IMR-90 (cell line): Measurements from ENCODE around the gene DVL2. TPM values are rescaled to one million over a fixed set of nuclear protein-coding genes. Genes with fewer than 3 reads are reported as not detected.

Experiments used
- ATAC-seq: fragments of 200-7000 bp; cut with Tn5 transposase; 2 replicates; pipeline ENCODE4 v1.9.1; 2020; ENCODE audit warnings: low read depth, mild to moderate bottlenecking, moderate library complexity
- BruUV-seq: library from RNA; stranded (reverse); fragments of 400-500 nt; replicated peaks from 2 replicates; lab custom pipeline; 2021; lab: Mats Ljungman, UMichigan
- CTCF ChIA-PET: fragments of 300-600 bp; formaldehyde crosslinking; extraction: SDS; loops from one replicate; lab custom pipeline; 2021; ENCODE audit warnings: antibody characterized with exemption; lab: Yijun Ruan, JAX
- POLR2A ChIA-PET: fragments of 300-600 bp; sonication (Branson Sonifier 250); formaldehyde crosslinking; loops from one replicate; lab custom pipeline; 2022; ENCODE audit warnings: antibody characterized with exemption; ENCODE audit not compliant: unreplicated experiment; lab: Charles Lee
- DNase-seq: peaks from one replicate; pipeline ENCODE4 v3.0.0; 2013
- H2AFZ ChIP-seq: replicated peaks from 2 replicates; pipeline ENCODE3; 2013; ENCODE audit warnings: low read length, mild to moderate bottlenecking; ENCODE audit not compliant: poor library complexity
- H2AK5ac ChIP-seq: 2 replicates; pipeline ENCODE4 v1.6.1; 2013; ENCODE audit warnings: low read depth, low read length, inconsistent platforms
- H2AK9ac ChIP-seq: replicated peaks from 2 replicates; pipeline ENCODE3; 2013; ENCODE audit warnings: mild to moderate bottlenecking, low read depth, low read length, moderate library complexity; ENCODE audit not compliant: poor library complexity
- H2BK120ac ChIP-seq: 2 replicates; pipeline ENCODE4 v1.6.1; 2013; ENCODE audit warnings: low read depth, low read length, inconsistent platforms
- H2BK15ac ChIP-seq: 3 replicates; pipeline ENCODE4 v1.6.1; 2013; ENCODE audit warnings: low read depth, low read length, inconsistent platforms
- H2BK20ac ChIP-seq: 2 replicates; pipeline ENCODE4 v1.6.1; 2013; ENCODE audit warnings: low read depth, mild to moderate bottlenecking, inconsistent platforms, low read length, moderate library complexity
- H2BK5ac ChIP-seq: 2 replicates; pipeline ENCODE4 v1.6.1; 2013; ENCODE audit warnings: mild to moderate bottlenecking, low read depth, low read length, inconsistent platforms; ENCODE audit not compliant: poor library complexity, severe bottlenecking
- H3K14ac ChIP-seq: replicated peaks from 2 replicates; pipeline ENCODE4 v1.6.1; 2013; ENCODE audit warnings: low read depth, low read length, inconsistent platforms
- H3K18ac ChIP-seq: 2 replicates; pipeline ENCODE4 v1.6.1; 2013; ENCODE audit warnings: low read depth, low read length, control low read depth
- H3K23ac ChIP-seq: 2 replicates; pipeline ENCODE4 v1.6.1; 2013; ENCODE audit warnings: low read depth, low read length, inconsistent platforms
- H3K27ac ChIP-seq: 2 replicates; pipeline ENCODE4 v1.5.1; 2013; ENCODE audit warnings: mild to moderate bottlenecking, control low read depth, low read length; ENCODE audit not compliant: insufficient read depth
- H3K27me3 ChIP-seq: 2 replicates; pipeline ENCODE4 v1.6.1; 2013; ENCODE audit warnings: low read length; ENCODE audit not compliant: control insufficient read depth, insufficient read depth
- H3K36me3 ChIP-seq: 2 replicates; pipeline ENCODE4 v1.6.1; 2013; ENCODE audit warnings: low read length, mixed read lengths; ENCODE audit not compliant: control insufficient read depth, insufficient read depth
- H3K4ac ChIP-seq: 2 replicates; pipeline ENCODE4 v1.6.1; 2013; ENCODE audit warnings: low read depth, low read length, inconsistent platforms
- H3K4me1 ChIP-seq: 2 replicates; pipeline ENCODE4 v1.6.1; 2013; ENCODE audit warnings: low read length, mixed read lengths; ENCODE audit not compliant: control insufficient read depth, insufficient read depth
- H3K4me2 ChIP-seq: 2 replicates; pipeline ENCODE4 v1.6.1; 2013; ENCODE audit warnings: low read depth, mild to moderate bottlenecking, control low read depth, low read length, moderate library complexity
- H3K4me3 ChIP-seq: 2 replicates; pipeline ENCODE4 v1.5.1; 2013; ENCODE audit warnings: low read depth, mild to moderate bottlenecking, control low read depth, low read length, moderate library complexity; ENCODE audit not compliant: insufficient read depth
- H3K56ac ChIP-seq: 2 replicates; pipeline ENCODE4 v1.6.1; 2013; ENCODE audit warnings: low read length, inconsistent platforms; ENCODE audit not compliant: insufficient read depth; ENCODE audit errors: extremely low read depth
- H3K79me1 ChIP-seq, 2 experiments: 2 replicates each; pipeline ENCODE4 v1.6.1; 2013; ENCODE audit warnings: low read length in 2 of 2, inconsistent platforms in 1 of 2, low read depth in 1 of 2
- H3K9ac ChIP-seq: 2 replicates; pipeline ENCODE4 v1.6.1; 2013; ENCODE audit warnings: low read depth, low read length, control low read depth
- H3K9me1 ChIP-seq: 2 replicates; pipeline ENCODE4 v1.6.1; 2013; ENCODE audit warnings: low read length, inconsistent platforms; ENCODE audit not compliant: insufficient read depth
- H3K9me3 ChIP-seq: 2 replicates; pipeline ENCODE4 v1.6.1; 2013; ENCODE audit warnings: low read length; ENCODE audit not compliant: control insufficient read depth, insufficient read depth
- H4K20me1 ChIP-seq: 2 replicates; pipeline ENCODE4 v1.6.1; 2013; ENCODE audit warnings: low read length, inconsistent platforms; ENCODE audit not compliant: insufficient read depth
- H4K5ac ChIP-seq: 2 replicates; pipeline ENCODE4 v1.6.1; 2013; ENCODE audit warnings: mild to moderate bottlenecking, low read depth, low read length, control low read depth
- H4K8ac ChIP-seq, 2 experiments: 2 replicates each; pipeline ENCODE4 v1.6.1; 2013; ENCODE audit warnings: low read depth in 2 of 2, low read length in 2 of 2, control low read depth in 1 of 2, inconsistent platforms in 1 of 2
- H4K91ac ChIP-seq: 2 replicates; pipeline ENCODE4 v1.6.1; 2013; ENCODE audit warnings: low read depth, low read length, inconsistent platforms; ENCODE audit not compliant: insufficient read depth
- CEBPB ChIP-seq: IDR thresholded peaks from 2 replicates; pipeline ENCODE4 v1.6.1; 2012; ENCODE audit warnings: low read depth, low read length, improper control_type of control experiment
- CHD1 ChIP-seq: IDR thresholded peaks from 2 replicates; pipeline ENCODE4 v1.6.1; 2012; ENCODE audit warnings: low read depth, low read length, improper control_type of control experiment
- FOS ChIP-seq: fragments of 150-350 bp; IDR thresholded peaks from 2 replicates; pipeline ENCODE4 v1.6.1; 2016; ENCODE audit warnings: low read depth, low read length
- MAZ ChIP-seq: IDR thresholded peaks from 2 replicates; pipeline ENCODE4 v1.6.1; 2012; ENCODE audit warnings: low read depth, mild to moderate bottlenecking, low read length, improper control_type of control experiment, moderate library complexity, borderline replicate concordance
- MXI1 ChIP-seq: IDR thresholded peaks from 2 replicates; pipeline ENCODE4 v1.6.1; 2012; ENCODE audit warnings: low read depth, mild to moderate bottlenecking, low read length, moderate library complexity, borderline replicate concordance
- NFE2L2 ChIP-seq: fragments of 150-350 bp; IDR thresholded peaks from 2 replicates; pipeline ENCODE4 v1.6.1; 2016; ENCODE audit warnings: low read depth, mild to moderate bottlenecking, low read length
- POLR2A ChIP-seq: IDR thresholded peaks from 2 replicates; pipeline ENCODE4 v1.6.1; 2012; ENCODE audit warnings: mild to moderate bottlenecking, low read depth, low read length
- RFX5 ChIP-seq: IDR thresholded peaks from 2 replicates; pipeline ENCODE4 v1.8.0; 2012; ENCODE audit warnings: low read depth, mild to moderate bottlenecking, low read length, moderate library complexity
- USF2 ChIP-seq: fragments of 150-350 bp; IDR thresholded peaks from 2 replicates; pipeline ENCODE4 v1.6.1; 2017; ENCODE audit warnings: mild to moderate bottlenecking, antibody characterized with exemption, low read length, low read depth
- WGBS, 2 experiments: methylation state at CpG; one replicate each; pipeline versions ENCODE4 v1.1.5 to v1.1.7; 2013; ENCODE audit warnings: missing lambda C conversion rate in 2 of 2; ENCODE audit not compliant: insufficient read length in 1 of 2; ENCODE audit errors: extremely low coverage in 2 of 2; 5-methylcytosine and 5-hydroxymethylcytosine counted together
- dilution Hi-C: fragments of 300-500 bp; cut with HindIII; formaldehyde crosslinking; loops from one replicate; pipeline ENCODE4 v1.14.3; 2018; ENCODE audit warnings: low sequenced_read_pairs; ENCODE audit not compliant: unreplicated experiment
- in situ Hi-C: fragments of 300-500 bp; cut with MboI; formaldehyde crosslinking; loops from 3 replicates; pipeline ENCODE4 v1.14.3; 2019; ENCODE audit warnings: low sequenced_read_pairs, inconsistent platforms, mixed read lengths
- intact Hi-C: fragments of 100-400 bp; cut with micrococcal nuclease; formaldehyde crosslinking; loops from 2 replicates; pipeline ENCODE4 v1.10.0; 2022
- polyA plus RNA-seq, 3 experiments: library from polyadenylated mRNA; depleted of rRNA; stranded (reverse); fragments of >200 nt; gene quantifications; 2 replicates each; pipeline ENCODE4 v1.2.3, GENCODE V29; 2012; ENCODE audit warnings: low replicate concordance in 1 of 3
- total RNA-seq: library from RNA; depleted of rRNA; stranded (reverse); fragments of >200 nt; gene quantifications from 2 replicates; pipeline ENCODE4 v1.2.3, GENCODE V29; 2012

The DVL2 gene
- total and polyA plus RNA-seq, 2 of the 4 experiments (the other 2 are of a cell fraction): 11.8 to 21.3 TPM

GRCh38 chr17:7281074-7281952 is 47.0 kb upstream of the DVL2 start, which contains the start of gene SLC2A4:
TSS of gene SLC2A4 (plus strand) at chr17:7281718. CDS start at chr17:7281935, 217 bp downstream.
- no TSS peak for BruUV-seq
- H3K9ac ChIP-seq: no peak within 1 kb of the TSS
- WGBS, 2 experiments: 0% methylated on average over 30 of the region's 71 CpGs; no CpG with 5 or more reads in 1 of the 2 experiments

More at GRCh38 chr17:7281074-7281952, 47.0 kb upstream of the DVL2 start, which contains the start of gene SLC2A4:
- TF ChIP-seq FOS: no peak
- no peak for TF ChIP-seq CEBPB
- peak; percentile 15; the same call in 1 of the 2 replicates for TF ChIP-seq POLR2A
- no peak for TF ChIP-seq NFE2L2
- no peak; the same call in 1 of the 2 replicates for TF ChIP-seq USF2
- no peak for TF ChIP-seq CHD1
- no peak for TF ChIP-seq RFX5
- peak; percentile 99 for TF ChIP-seq MXI1
- peak; percentile 45; the same call in 1 of the 2 replicates for TF ChIP-seq MAZ
- Histone ChIP-seq H3K4me3 (peak within 1 kb of the TSS; percentile 33), H3K23ac (no peak within 1 kb of the TSS), H2BK5ac (no peak within 1 kb of the TSS), H4K8ac (no peak within 1 kb of the TSS), H3K27ac (no peak within 1 kb of the TSS), H2BK20ac (no peak within 1 kb of the TSS), H3K4ac (no peak within 1 kb of the TSS), H3K36me3 (no peaks in the 10 kb centered on the region), H4K91ac (no peak within 1 kb of the TSS), H2AK9ac (peak within 1 kb of the TSS; percentile 79), H3K18ac (no peak within 1 kb of the TSS), H3K56ac (no peak within 1 kb of the TSS), H2BK15ac (no peak within 1 kb of the TSS), H4K20me1 (no peaks in the 10 kb centered on the region), H3K4me2 (peak within 1 kb of the TSS; percentile 81), H3K27me3 (peaks cover 28% of the 10 kb centered on the region; the same call in 1 of the 2 replicates), H3K4me1 (peaks cover 2% of the 10 kb centered on the region; the same call in 1 of the 2 replicates), H2BK120ac (no peak within 1 kb of the TSS), H3K14ac (no peak within 1 kb of the TSS), H3K79me1 (no peaks in the 10 kb centered on the region), H2AFZ (peak within 1 kb of the TSS; percentile 91), H3K9me3 (no peaks in the 10 kb centered on the region), H3K9me1 (no peaks in the 10 kb centered on the region), H2AK5ac (no peak within 1 kb of the TSS), H4K5ac (no peak within 1 kb of the TSS)
- POLR2A ChIA-PET: no interaction called here
- ATAC-seq (peak; percentile 94), DNase-seq (peak; percentile 90)
- CTCF ChIA-PET: interaction anchor here (2.7 kb wide), 1 partner anchor 15 kb away, joined by 17 read pairs; no protein-coding TSS in a partner anchor
- in situ Hi-C loops: no loop called here
- dilution Hi-C loops: no loop called here
- intact Hi-C loops: loop anchor here (2.0 kb wide), 1 partner anchor 307 kb away; no protein-coding TSS in a partner anchor
